Spleen (tissue), 7 donors: ENCODE data around the gene MRRF.

Source experiments
- CTCF ChIP-seq, 11 experiments: fragments of 200-600 bp in 7 of 11; fragments of 450-650 bp in 4 of 11; sonication (generic) in 4 of 11; IDR thresholded peaks in 8 of 11; conservative IDR thresholded peaks in 3 of 11; 1 replicate in 7 of 11; 2 replicates in 4 of 11; pipeline versions ENCODE4 v1.4.0 to v1.8.0; 2016 to 2021; ENCODE audit warnings: antibody characterized with exemption in 11 of 11, inconsistent platforms in 4 of 11, mild to moderate bottlenecking in 1 of 11
- POLR2A ChIP-seq, 3 donors: fragments of 450-650 bp; IDR thresholded peaks; one replicate each; pipeline ENCODE4 v1.5.1; 2017; ENCODE audit warnings: antibody characterized with exemption in 3 of 3, mild to moderate bottlenecking in 1 of 3
- POLR2AphosphoS5 ChIP-seq, 3 donors: sonication (generic); formaldehyde crosslinking; IDR thresholded peaks; one replicate each; pipeline ENCODE4 v1.5.1; 2017; ENCODE audit warnings: antibody characterized with exemption in 3 of 3
- donor health status: DM: no; HTN: no; CAD: no; lungs with moderate emphysema.
- donor health status: DM: no; HTN: no; CAD: no.
- donor health status: DM: no; HTN: no; CAD: no.

- no peak for TF ChIP-seq CTCF (IDR thresholded peaks at IDR 0.05 in 8 of 11, conservative IDR thresholded peaks at IDR 0.05 in 3 of 11)
- TF ChIP-seq POLR2AphosphoS5 (IDR thresholded peaks at IDR 0.05), result no peak
- TF ChIP-seq POLR2A (IDR thresholded peaks at IDR 0.05), result no peak
These were observed 35.9 kb upstream of the MRRF start, which contains the start of gene LHX6 for GRCh38 chr9:122228568-122229484.
